GM12872 (cell line): Measurements from ENCODE around the gene CD58.

Experiments used
- TF ChIP-seq, protein P1 (sequence below): IDR thresholded peaks from 3 replicates; pipeline ENCODE4 v1.5.1; 2011; ENCODE audit warnings: low read depth, mild to moderate bottlenecking, low read length, moderate library complexity; ENCODE audit not compliant: insufficient read depth

The CD58 gene

DNA sequence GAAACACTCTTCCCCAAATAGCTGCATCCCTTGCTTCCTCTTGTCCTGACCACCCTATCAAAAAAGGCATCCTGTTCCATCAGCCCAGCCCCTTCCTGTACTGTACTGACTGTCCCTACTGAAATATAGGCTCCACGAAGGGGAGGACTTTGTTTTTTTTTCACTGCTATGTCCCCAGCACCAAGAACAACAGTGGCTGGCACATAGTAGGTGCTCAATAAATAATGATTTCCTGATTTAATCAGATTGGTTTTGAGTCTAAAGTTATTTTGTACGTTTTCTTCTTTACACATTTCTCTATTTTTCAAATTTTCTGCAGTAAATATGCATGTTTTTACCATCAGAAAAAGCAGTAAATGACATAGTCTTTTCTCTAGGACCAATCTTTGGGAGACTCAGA lies 73.9 kb downstream of the CD58 start:
- TF ChIP-seq, protein P1, sequence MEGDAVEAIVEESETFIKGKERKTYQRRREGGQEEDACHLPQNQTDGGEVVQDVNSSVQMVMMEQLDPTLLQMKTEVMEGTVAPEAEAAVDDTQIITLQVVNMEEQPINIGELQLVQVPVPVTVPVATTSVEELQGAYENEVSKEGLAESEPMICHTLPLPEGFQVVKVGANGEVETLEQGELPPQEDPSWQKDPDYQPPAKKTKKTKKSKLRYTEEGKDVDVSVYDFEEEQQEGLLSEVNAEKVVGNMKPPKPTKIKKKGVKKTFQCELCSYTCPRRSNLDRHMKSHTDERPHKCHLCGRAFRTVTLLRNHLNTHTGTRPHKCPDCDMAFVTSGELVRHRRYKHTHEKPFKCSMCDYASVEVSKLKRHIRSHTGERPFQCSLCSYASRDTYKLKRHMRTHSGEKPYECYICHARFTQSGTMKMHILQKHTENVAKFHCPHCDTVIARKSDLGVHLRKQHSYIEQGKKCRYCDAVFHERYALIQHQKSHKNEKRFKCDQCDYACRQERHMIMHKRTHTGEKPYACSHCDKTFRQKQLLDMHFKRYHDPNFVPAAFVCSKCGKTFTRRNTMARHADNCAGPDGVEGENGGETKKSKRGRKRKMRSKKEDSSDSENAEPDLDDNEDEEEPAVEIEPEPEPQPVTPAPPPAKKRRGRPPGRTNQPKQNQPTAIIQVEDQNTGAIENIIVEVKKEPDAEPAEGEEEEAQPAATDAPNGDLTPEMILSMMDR: no peak

GRCh38 chr1:116496380-116496779 lies 74.4 kb downstream of the CD58 start:
- TF ChIP-seq, protein P1: no peak

- TF ChIP-seq, protein P1: no peak
These were observed 75.3 kb downstream of the CD58 start for GRCh38 chr1:116495535-116495934.

DNA sequence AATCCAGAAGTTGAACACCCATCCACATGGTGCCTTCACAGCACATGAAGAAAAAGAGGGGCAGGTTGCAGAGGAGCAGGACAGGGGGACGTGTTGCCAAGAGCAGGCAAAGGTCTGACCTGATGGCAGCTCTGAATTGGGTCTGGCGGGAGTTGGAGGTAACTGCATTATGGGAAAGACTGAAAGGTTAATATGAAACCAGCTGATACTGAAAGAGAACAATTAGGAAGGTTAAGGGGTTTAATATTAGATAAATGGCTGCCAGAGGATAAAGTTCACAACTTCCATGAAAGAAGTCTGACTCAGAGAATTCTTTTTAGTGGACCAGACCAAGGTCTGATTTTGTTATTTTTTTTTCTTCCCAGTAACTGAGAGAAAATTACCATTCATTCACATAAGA lies 76.1 kb downstream of the CD58 start:
- TF ChIP-seq, protein P1: no peak

DNA sequence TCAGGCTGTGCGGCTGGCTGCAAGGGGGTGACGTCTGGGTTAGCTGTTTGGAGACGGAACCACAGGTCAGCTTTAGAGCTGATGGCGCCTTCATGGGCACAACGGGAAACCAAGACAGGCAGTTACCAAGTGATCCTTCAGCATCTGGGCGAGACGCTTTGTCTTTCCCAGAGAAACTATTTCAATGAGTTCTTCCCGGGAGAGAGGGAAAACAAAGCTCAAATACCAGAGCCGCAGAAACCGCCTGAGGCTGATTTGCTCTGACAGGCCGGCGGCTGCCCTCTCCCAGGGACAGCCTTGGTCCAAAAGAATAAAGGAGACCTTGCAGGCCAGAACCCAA lies 76.5 kb downstream of the CD58 start:
- TF ChIP-seq, protein P1: no peak

- TF ChIP-seq, protein P1: no peak
These were observed 77.1 kb downstream of the CD58 start for GRCh38 chr1:116493484-116494352.

- TF ChIP-seq, protein P1: no peak
These were observed 77.8 kb downstream of the CD58 start for GRCh38 chr1:116493036-116493435.
